ENCODE data around the gene C15orf40.
"Not testable (repeated sequence)": the region's sequence is repeated elsewhere in the genome, so short reads cannot be mapped to it uniquely, and the experiment has no call there.

Gene C15orf40

GRCh38 chr15:83011271-83012075 lies at the start of gene C15orf40:
Gene C15orf40 (minus strand): TSS chr15:83011639. CDS start chr15:83011607, 32 bp downstream.
- peak; percentile 67 for DNase-seq

DNA sequence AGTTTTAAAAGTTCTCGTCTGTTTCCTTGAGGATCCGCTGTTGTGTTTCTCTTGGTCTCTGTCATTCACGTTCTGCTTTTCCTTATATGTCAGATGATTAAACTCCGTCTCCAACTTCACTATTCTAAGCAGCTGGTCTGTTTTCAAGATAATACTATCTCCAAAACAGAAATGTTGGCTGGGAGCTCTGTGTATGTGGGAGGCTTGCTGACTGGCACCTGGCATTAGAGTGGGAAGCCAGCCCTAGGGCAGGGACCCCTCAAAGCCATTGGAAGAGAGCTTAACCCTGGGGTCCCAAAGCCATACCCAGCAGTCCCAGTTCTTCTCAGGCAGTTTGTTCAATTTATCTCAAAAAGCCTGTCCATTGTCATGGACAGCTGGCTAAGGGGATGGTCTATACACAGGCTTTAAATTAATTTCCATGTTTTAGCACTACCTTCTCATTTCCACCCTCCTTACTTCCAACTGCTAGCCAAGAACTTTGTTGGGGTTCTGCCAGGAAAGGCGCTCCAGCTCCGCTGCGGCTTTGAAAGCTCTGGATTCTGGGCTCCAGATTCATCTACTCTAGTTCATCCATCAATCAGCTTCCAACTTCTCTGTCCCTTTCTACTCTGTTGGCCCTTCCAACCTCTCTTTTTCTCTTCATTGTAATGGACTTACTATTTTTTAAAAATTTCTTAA lies 46.4 kb upstream of the C15orf40 start:
- DNase-seq = no peak

- no peak for DNase-seq
These were observed 45.6 kb upstream of the C15orf40 start for GRCh38 chr15:83057002-83057401.

DNA sequence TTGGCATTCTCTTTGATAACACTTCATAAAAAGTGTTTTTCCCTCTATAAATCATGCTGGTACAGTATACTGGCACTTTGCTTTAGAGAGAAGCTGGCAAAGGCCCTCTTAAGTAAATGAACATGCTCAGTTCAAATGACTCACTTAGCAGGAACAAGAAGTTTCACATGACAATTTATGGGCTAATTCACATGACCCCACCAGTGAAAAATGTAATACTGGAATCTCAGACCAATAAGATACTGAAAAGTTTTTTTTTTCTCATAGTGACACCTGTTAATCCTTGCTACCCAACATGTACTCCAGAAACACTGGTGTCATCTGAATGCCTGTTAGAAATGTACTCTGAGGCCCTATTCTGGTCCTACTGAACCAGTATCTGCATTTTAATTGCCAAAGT lies 41.7 kb upstream of the C15orf40 start:
- no peak for DNase-seq

DNA sequence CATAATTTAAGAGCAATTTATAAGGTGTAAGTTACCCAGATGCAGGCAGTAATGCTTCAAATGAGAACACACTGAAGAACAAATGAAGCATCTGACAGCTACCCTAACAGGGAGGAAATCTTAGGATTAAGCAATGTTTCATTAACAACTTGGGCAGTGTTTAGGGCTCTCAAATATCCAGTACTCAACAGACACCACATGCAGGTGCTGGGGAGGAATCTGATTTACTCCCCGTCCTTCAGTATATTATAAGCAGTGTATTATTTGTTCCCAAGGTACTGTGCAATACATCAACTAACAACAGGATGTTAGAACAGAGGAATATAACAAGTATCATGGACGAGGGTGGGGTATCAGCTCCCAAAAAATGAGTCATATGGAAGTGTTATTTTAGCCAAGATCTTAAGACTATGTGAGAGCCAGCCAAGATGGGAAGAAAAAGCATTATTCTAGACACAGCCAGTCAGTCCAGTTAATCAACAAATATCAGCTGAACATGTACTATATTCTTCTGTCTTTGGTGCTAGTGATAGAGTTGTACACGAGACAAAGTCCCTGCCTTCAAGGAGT lies 35.2 kb upstream of the C15orf40 start:
- DNase-seq = no peak

DNA sequence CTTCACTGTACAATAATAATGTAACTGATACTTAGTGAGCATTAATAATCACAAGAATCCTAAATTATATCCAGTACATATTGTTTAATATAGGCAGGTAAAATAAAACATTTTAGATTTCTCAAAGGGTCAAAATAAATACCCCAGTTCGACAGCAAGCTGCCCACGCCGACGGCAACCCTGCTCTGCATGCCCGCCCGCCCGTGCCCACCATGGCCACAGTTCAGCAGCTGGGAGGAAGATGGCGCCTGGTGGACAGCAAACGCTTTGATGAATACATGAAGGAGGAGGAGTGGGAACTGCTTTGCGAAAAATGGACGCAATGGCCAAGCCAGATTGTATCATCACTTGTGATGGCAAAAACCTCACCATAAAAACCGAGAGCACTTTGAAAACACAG lies 32.7 kb upstream of the C15orf40 start:
- DNase-seq = no peak

DNA sequence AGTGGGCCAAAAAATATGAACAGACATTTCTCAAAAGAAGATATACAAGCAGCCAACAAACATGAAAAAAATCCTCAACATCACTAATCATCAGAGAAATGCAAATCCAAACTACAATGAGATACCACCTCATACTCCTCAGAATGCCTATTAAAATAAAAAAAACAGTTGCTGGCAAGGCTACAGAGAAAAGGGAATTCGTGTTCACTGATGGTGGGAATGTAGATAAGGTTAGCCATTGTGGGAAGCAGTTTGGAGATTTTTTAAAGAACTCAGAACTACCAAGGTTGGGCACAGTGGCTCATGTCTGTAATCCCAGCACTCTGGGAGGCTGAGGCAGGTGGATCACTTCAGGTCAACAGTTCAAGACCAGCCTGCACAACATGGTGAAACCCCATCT lies 27.8 kb upstream of the C15orf40 start:
- DNase-seq = no peak

DNA sequence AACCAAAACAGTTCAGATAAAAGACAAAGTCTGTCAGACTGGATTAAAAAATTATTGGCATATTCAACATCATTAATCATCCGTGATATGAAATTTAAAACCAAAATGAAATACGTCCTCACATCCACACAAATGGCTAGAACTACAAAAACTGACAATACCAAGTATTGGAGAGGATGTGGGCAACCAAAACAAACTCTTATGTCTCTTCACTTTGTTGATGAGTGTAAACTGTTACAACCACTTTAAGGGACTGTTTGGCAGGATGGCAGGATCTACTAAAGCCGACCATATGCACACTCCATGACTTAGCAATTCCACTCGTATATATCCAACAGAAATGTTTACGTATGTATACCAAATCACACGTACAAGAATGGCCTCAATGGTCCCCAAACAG lies 24.8 kb upstream of the C15orf40 start:
- no peak for DNase-seq

- not testable (repeated sequence) for DNase-seq
These were observed 19.8 kb upstream of the C15orf40 start for GRCh38 chr15:83031234-83031633.

DNA sequence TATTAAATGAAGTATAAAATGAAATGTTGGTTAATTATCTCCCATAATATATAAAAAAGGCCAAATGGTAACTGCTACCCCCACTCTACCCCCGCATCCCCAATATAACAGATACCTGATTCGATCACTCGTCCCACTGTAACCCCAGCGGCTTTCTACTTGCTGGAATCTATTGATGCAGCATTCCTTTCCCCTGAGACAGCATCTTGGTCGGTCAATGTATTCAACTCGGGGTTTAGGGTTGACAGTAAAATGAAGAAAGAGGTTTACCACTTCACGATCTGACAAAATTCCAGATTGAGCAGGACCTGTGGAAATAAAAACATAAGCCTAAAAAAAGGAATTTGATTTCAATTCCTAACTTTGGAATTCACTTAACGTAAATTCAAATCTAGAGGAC lies 18.6 kb upstream of the C15orf40 start:
- no peak for DNase-seq

DNA sequence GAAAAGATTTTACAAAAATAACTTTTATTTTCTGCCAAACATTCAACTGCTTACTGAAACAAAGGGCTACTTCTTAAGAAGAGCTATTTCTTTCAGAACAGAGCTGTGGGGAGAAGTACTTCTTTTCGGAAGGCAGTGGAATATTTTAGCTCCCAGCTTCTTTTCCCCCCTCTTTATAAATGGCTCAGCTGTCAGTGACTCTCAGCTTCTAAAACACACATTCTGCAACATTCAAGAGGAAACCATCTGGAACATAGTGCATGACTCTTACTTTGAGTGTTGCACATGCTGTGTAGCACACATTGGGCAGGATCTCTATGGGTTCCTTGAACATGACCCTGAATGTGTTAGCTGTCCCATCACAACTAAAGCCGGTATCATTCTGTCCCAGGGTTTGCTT lies 7.0 kb upstream of the C15orf40 start:
- DNase-seq = no peak

- no peak for DNase-seq
These were observed 5.5 kb upstream of the C15orf40 start for GRCh38 chr15:83016906-83017305.

- DNase-seq = no peak
These were observed 3.9 kb upstream of the C15orf40 start for GRCh38 chr15:83015361-83015760.

GRCh38 chr15:83014205-83014653 lies 2.8 kb upstream of the C15orf40 start:
- DNase-seq = no peak

GRCh38 chr15:83012636-83013035 lies 1.2 kb upstream of the C15orf40 start:
- DNase-seq = no peak

DNA sequence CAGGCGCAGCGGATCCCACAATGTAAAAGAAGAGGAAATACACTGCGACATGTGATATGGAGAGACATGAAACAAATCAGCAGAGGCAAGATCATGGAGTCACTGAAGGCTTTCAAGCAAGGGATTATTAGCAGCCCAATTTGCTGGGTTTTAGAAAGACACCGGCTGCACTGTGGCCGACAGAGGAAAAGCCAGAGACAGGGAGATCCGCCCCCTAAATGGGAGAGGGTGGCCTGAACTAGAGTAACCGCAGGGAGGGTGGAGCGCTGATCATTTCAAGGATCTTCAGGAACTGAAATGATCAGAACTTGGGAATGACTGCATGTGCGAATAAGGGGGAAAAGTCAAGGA lies 612 bp upstream of the C15orf40 start:
- DNase-seq = no peak

DNA sequence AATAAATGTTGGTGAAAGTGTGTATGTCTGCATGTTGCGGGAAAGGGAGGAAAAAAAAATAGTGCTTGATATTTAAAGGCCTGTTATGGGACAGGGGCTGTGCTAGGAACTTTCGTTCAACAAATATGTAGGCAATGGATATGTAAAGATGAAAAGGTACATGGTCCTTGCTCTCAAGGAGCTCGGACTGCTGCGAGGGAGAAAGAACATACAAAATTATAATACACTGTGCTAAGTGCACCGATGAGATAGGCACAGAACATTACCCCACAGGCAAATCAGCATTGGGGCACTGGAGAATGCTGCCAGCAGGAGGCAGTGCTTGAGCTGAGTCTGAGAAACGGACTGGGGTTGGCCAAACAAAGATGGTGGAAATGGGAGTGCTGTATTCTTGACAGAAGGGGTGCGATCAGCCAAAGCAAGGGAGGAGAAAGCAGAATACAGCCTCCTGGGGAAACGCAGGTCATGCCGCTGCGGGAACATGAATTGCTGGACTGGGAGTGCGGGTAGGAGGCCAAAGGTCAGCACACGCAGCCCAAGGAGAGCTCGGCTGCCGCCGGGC lies 649 bp downstream of the C15orf40 start:
- DNase-seq = peak; percentile 71

DNA sequence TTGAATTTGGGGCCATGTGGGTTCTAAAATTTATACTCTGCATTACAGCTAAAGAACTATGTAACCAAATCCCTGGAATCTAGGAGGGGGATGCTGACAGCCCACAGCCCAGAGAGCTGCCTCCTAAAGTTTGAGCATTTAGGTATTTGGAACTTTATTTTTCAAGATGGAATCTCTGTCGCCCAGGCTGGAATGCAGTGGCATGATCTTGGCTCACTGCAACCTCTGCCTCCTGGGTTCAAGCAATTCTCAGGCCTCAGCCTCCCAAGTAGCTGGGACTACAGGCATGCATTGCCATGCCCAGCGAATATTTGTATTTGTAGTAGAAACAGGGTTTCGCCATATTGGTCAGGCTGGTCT lies 10.8 kb downstream of the C15orf40 start:
- DNase-seq = not testable (repeated sequence)

DNA sequence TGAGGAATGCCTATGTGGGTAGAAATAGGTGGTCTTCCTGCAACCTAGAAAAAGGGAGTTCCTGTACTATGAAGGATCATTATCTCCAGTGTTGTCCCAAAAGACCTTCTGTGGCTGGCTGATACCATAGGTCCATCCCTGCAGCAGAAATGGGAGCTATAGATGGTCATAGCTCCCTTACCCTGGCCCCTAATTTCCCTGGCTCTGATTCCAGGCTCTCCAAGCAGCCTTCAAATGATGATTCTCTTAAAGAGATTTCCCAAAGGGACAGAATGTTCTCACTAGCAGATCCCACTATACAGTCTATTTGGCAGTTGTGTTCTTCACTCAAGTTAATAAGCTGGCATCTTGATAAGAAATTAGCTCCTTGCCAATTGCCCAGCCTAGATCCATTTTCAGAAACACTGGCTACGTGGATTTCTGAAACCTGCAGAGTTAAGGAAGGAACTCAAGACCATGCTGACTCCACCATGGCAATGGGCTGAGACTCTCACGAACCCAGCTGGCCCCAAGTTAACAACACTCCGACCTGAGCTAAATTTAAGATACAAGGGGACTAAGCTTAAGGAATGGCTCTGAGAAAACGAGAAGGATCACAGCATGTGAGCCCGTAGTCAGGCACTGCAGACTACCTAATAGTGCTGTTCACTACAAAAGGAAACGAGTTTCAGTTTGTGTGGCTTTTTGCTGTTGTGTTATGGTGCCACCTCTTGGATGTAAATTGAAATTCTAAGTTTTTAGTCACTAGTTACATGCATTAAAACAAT lies 11.4 kb downstream of the C15orf40 start:
- DNase-seq = no peak

- no peak for DNase-seq
These were observed 12.0 kb downstream of the C15orf40 start for GRCh38 chr15:82999426-82999825.

DNA sequence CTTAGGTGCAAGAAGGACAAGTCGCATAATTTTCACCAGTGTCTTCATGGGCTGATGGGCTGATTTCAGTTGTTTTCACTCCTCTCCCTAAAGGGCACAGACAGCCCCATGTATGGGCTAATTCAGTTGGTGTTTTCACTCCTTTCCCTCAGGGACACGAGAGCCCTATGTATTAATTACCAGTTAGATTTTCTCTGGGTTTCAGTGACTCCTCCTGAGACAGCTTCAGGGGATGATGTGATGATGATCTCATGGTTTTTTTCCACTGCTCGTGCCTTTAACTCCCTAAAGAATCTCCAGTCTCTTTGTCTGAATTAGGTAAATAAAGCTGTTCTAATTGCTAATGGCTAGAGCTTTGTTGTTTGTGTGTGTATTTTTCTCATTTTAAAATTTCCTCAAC lies 15.5 kb downstream of the C15orf40 start:
- DNase-seq = no peak

GRCh38 chr15:82995076-82995475 lies 16.4 kb downstream of the C15orf40 start:
- no peak for DNase-seq

DNA sequence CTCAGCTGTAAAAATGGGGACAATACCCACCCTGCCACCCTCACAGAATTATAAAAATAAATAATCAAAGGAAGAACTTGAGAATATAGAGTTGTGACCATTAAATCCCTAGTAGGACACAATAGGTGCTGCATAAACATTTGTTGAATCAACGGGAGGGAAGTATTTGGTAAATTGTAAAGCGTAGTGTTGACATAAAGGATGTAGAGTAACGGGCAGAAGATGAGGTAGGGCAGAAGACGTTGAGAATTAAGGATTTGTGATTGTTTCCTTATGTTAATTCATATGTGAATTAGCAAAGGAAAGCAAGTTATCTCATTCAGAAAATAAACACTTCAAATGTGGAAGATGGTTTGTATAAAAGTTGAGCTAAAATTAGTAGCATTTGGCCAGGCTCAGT lies 18.3 kb downstream of the C15orf40 start:
- DNase-seq = no peak

Measured in activated T-cell treated with anti-CD3 and anti-CD28 coated beads for 4 hours (primary cell).